ENCODE measurements around the gene YAP1.

Gene YAP1

DNA sequence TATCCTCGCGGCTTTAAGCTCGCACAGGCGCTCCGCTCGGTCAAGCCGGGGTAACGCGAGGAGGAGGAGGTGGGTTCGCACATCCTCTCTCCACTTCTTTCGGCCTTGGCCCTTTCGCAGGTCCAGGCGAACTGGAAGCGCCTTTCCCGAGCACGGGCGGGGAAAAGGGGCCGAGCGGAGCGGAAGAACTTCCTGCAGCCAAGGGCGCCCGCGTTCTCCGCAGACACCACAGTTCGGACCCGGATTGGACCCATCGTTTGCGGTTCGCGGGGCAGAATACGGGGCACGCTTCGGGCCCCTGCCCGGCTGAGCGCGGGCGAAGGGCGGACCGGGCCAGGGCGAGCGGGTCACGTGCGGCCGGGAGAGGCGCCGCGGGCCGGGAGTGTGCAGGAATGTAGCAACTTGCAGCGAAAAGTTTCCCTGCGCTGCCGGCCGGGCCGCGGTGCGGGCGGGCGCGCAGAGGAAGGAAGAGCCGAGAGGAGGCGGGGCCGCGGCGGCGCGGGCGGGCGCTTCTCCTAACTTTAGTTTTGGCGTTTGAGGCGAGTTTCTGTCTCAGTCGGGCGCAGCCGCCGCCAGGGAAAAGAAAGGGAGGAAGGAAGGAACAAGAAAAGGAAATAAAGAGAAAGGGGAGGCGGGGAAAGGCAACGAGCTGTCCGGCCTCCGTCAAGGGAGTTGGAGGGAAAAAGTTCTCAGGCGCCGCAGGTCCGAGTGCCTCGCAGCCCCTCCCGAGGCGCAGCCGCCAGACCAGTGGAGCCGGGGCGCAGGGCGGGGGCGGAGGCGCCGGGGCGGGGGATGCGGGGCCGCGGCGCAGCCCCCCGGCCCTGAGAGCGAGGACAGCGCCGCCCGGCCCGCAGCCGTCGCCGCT is at the start of gene YAP1:
Gene YAP1, plus strand, starts transcription at position 552 of the 865 bp plus-strand sequence. CDS start 402 bp downstream, outside the sequence.
- peak; percentile 57 for DNase-seq (ENCODE audit: low spot score)

DNA sequence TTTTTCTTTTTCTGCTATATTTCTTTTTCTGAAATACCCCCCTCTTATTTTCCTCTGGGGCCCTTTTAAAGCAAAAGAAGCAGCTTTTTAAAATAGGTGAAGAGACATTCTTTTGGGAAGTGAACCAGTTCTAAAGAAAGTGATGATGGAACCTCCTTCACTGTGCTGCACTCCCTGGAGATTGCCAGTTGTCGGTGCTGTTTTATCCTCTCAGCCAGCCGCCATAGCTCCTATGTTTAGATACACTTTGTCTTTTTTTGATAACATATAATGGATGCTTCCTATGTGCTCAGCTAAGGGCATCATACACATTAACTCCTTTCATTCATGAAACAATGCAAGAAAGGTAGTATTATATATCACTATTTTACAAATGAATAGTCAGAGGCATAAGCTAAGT is 49.0 kb upstream of the YAP1 start:
- peak; percentile 15 for DNase-seq (ENCODE audit: low spot score)

DNA sequence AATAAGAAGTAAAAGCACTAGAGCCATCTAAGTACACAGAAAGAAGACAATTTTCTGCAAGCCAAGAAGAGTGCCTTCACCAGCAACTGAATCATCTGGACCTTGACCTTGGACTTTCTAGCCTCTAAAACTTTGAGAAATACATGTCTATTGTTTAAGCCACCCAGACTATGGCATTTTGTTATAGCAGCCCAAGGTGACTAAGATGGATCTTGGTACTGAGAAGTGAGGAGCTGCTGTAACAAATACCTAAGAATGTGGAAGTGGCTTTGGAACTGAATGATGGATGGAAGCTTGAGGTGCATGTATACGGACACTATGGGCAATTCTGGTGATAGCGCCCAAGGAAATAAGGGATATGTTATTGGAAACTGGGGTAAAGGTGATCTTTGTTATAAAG is 48.1 kb upstream of the YAP1 start:
- DNase-seq (ENCODE audit: low spot score): no peak

DNA sequence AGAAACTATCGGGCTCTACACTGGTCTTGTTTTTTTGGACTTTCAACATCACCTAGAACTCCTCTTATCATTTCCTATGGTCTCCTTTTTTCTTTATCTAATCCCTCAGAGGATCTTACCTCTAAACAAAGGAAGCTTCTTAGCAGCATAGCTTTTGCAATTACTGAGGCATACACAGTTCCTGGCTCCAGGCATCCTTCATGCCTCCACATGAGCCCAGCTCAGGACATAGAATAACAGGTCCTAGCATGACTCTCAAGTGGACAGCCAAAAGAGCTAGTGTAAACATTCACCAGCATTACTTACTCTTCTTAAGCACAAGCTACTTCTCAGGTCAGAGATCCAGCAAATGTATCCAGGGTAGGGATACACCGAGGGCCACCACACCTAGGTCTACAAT is 45.9 kb upstream of the YAP1 start:
- DNase-seq (ENCODE audit: low spot score): no peak

DNA sequence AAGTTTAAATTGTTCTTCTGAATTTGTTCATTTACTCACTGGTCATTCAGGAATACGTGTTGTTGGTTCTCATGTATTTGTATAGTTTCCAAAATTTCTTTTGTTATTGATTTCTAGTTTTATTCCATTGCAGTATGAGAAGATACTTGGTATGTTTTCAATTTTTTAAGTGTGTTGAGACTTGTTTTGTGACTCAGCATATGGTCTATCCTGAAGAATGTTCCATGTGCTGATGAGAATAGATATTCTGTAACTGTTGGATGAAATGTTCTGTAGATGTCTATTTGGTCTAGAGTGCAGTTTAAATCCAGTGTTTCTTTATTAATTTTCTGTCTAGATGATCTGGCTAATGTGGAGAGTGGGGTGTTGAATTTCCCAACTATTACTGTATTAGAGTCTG is 39.5 kb upstream of the YAP1 start:
- DNase-seq (ENCODE audit: low spot score): no peak

DNA sequence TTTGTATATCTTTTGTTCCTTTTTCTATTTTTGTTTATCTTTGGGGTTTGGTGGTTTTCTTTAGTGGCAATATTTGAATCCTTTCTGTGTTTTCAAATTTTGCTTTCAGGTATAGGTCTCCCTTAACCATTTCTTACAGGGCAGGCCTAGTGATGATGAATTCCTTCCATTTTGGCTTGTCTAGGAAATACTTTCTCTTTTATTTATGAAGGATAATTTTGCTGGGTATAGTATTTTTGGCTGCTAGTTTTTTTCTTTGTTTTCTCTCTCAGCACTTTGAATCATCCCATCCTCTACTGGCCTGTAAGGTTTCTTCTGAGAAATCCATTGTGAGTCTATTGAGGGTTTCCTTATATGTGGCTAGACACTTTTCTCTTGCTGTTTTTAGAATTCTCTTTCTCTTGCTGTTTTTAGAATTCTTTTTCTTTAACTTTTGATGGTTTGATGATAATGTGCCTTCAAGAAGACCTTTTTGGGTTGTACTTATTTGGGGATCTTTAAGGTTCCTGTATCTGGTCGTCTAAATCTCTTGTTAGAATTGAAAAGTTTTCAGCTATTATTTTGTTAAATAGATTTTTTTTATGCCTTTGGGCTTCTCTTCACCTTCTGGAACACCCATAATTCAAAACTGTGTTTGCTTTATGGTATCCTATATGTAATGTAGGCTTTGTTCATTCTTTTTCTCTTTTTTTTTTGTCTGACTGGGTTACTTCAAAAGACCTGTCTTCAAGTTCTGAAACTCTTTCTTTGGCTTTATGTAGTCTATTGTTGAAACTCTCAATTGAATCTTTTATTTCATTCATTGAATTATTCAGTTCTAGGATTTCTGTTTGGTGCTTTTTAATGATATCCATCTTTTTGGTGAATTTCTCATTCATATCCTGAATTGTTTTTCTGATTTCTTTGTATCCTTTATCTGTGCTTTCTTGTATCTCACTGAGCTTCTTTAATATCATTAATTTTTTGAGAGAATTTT is 38.5 kb upstream of the YAP1 start:
- no peak for DNase-seq (ENCODE audit: low spot score)

DNA sequence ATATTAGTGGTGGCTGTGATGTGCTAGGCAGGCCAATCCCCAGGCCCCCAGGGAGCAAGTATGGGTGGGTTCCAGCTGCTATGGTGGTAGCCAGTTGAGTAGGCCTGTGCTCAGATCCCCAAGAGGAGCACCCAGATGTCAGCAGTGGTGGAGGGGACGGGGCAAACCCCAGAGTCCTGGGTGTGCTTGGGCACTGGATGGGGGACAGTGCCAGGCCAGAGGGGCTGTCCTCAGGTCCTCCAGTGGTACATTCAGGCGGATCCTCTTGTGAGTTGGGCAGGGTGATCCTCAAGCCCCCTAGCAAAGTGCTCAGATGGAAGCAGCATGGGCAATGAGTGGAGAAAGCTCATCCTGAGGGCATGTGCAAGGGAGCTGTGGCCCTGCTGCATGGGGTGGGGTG is 37.0 kb upstream of the YAP1 start:
- no peak for DNase-seq (ENCODE audit: low spot score)

DNA sequence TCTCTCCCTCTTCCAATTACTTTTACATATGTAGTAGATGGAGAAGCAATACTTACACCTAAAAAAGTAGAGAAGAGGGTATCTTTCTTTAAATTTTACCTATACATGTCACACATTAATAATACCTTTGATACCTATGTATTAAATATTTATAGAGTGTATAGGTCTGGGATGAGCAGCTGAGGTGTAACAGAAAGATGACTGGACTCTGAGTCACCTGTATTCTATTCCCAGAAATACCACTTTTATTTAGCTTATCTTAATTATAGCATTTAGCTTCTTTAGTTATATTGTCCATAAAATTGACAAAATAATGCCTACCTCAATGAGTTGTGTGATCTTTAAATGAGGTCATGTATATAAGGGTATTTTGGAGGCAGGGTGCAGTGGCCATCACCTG is 30.6 kb upstream of the YAP1 start:
- DNase-seq (ENCODE audit: low spot score): no peak

DNA sequence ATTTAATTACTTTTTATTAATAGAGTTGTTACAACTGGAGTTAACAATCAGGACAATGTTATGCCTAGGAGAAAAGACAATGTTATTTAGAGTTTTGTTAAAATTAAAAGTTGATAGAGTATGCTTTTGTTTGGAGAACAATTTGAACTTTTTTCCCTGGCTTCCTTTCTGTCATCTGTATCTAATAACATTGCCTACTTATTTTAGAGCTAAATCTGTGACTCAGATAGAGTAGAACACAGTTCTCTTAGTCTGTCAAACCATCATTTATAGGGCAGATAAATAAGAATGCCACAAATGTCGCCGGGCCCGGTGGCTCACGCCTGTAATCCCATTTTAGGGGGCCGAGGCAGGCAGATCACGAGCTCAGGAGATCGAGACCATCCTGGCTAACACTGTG is 28.9 kb upstream of the YAP1 start:
- no peak for DNase-seq (ENCODE audit: low spot score)

DNA sequence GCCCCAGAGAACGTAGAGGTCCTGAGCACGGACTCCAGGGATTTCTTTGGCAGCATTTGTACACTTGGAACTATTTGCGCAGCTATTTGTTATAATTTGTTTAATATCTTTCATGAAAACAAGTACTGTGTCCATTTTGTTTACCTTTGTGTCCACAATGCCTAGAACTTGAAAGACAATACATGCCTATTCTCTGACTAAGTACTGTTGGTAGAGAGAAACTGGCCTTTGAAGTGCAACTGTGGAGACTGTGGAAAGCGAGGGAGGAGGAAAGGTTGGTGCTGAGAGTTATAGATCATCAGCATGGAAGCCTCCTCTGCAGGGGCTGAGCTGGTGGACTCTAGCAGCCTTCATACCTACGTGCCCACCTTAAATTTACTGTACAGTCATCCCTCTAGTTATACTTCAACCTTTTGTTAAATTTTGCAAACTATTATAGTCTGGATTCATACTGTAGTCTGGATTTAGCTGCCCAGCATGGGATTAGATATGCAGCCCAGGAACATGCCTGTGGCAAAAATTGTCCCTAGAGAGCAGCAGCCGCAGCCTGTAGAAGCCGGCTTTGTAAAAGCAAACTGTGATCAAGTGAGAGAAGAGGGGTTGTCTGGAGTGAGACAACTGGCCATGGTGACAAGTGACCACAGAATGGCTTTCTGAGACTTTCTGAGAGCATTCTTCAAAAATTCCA is 24.2 kb upstream of the YAP1 start:
- no peak for DNase-seq (ENCODE audit: low spot score)

DNA sequence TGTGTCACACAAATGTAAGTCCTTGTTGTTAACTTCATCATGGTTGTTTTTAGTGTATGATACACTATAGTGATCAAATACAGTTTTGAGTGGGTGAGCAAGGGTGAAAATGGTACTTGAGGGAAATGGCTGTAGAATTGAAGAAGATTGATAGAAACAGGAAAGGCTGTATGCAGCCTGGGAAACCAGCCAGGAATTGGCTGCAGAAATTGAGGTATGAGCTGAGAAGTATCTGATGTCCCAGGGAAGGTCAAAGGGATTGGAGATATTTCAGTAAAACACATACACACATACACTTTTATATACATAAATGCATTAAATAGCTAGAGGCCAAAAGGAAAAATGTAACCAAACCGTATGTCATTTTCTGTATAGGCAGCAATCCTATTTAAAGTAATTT is 13.1 kb upstream of the YAP1 start:
- DNase-seq (ENCODE audit: low spot score): no peak

DNA sequence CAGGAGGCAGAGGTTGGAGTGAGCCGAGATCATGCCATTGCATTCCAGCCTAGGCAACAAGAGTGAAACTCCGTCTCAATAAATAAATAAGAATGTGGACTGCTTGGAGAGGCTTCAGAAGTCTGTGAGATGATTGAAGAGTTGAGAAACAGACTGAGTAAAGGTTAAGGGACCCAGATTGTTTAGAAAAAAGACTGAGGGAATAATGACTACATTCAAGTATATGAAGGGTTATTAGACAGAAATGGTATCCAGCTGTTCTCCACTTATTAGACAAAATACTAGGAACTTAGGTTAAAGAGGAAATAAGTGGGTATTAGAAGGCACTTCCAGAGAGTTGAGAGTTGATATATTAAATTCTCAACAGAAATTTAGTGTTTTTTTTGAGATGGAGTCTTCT is 10.5 kb upstream of the YAP1 start:
- DNase-seq (ENCODE audit: low spot score): no peak

DNA sequence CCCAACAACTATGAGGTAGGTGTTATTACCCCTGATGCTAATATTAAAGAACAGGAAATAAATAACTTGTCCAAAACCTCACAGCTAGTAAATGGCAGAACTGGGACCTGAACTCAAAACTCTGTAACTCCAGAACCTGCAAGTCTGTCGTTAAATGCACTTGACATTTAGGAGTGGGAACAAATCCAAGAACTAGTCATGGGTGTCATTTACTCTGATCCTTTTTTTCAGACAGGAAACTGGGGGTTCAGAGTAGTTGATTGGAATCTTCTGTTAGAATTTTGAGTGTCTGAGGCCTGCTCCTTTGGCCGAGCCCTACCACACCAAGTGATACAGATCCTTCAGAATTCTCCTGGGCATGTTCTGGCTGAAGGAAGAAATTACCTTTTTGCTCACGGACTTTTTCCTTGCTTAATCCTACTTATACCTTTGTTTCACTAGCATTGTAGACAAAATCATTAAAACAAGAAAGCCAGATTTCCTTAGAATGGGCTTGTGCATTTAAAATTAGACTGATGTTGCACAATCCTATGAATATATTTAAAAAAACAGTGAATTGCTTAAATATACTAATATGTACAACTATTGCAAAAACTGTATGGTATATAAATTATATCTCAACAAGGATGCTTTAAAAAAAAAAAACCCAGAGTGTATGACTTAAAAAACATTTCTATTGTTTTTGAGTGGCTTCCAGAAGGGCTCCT is 1.4 kb upstream of the YAP1 start:
- no peak for DNase-seq (ENCODE audit: low spot score)

DNA sequence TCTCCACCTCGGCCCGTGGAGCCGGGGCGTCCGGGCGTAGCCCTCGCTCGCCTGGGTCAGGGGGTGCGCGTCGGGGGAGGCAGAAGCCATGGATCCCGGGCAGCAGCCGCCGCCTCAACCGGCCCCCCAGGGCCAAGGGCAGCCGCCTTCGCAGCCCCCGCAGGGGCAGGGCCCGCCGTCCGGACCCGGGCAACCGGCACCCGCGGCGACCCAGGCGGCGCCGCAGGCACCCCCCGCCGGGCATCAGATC is 439 bp downstream of the YAP1 start:
- no peak for DNase-seq (ENCODE audit: low spot score)

DNA sequence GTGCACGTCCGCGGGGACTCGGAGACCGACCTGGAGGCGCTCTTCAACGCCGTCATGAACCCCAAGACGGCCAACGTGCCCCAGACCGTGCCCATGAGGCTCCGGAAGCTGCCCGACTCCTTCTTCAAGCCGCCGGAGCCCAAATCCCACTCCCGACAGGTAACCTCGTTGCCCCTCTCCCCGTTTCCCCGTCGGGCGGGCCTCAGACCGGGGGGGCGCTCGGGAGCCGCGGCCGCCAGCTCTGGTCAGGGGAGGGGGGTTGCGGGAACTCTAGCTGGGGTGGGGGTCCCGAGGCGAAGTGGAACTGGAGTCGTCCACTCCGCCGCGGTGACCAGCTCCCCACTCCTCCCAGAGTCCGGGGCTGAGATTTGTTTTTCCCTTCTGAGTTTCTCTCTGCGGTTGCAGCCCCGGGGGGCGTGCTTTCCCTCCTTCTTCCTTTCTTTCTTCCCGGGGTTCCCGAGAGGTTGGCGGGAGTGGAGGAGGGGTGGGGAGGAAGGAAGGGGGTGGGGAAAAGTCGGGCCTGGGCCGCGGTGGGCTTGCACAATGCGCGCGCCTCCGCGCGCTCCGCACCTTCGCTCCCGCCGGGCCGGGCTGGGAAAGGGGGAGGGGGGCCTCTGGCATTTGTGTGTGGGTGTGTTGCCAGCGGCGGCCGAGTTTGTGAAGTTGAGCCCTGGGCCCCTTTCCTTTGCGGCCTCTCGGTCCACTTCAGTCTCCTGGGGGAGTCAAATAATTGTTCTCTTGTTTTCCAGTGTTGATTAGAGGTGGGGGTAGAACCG is 952 bp downstream of the YAP1 start:
- DNase-seq (ENCODE audit: low spot score): peak; percentile 66

DNA sequence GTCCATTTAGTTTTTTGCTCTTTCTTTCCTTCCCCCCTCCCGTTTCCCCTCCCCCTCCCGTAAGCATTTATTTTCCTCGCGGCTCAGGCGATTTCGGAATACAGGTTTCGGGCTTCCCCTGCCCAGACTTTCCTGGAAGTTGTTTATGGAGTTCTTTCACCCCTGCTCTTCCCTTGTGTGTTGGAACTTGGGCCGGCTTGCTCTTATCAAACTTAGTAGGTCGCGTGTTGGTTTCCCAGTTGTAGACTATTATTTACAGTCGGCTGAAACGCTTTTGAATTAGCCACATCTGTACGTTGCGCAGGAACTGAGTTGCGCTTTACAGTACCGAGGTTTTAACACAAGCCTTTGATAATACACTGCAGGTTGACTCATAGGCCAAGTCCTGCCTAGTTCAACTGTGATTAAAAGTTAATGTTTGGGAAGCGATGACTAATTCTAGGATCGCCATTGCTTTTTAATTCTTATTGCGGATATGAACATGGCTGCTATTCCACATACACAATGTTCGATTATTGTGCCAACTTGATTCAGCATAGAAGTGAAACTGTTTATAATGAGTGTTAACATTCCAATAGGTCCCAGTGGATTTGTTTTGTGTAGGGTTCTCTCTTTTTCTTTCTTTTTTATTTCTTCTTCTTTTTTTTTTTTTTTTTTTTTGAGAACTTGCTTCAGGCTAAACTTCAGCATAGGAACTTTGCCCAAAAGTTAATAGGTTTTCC is 1.7 kb downstream of the YAP1 start:
- peak; percentile 85 for DNase-seq (ENCODE audit: low spot score)

DNA sequence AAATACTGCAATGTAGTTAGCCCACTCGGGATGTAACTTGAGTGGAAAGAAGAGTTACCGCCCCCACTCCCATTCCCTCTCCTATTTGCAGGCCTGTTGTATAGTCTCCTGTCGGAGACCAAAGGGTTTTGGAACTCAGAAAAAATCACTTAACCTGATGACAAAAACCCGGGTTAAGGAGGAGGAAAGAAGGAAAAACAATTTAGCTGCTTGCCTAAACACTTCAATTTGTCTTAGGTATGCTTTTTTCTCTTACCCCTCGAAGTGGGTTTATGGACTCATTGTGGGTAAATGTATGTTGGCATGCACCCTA is 2.2 kb downstream of the YAP1 start:
- DNase-seq (ENCODE audit: low spot score): no peak

DNA sequence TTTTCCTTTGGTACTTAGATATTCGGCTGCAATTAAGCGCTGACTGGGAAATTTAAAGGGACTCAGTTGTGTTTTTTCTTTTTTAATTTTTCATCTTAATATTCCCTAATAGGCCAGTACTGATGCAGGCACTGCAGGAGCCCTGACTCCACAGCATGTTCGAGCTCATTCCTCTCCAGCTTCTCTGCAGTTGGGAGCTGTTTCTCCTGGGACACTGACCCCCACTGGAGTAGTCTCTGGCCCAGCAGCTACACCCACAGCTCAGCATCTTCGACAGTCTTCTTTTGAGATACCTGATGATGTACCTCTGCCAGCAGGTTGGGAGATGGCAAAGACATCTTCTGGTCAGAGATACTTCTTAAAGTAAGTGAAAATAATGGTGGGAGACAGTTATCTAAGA is 3.8 kb downstream of the YAP1 start:
- no peak for DNase-seq (ENCODE audit: low spot score)

DNA sequence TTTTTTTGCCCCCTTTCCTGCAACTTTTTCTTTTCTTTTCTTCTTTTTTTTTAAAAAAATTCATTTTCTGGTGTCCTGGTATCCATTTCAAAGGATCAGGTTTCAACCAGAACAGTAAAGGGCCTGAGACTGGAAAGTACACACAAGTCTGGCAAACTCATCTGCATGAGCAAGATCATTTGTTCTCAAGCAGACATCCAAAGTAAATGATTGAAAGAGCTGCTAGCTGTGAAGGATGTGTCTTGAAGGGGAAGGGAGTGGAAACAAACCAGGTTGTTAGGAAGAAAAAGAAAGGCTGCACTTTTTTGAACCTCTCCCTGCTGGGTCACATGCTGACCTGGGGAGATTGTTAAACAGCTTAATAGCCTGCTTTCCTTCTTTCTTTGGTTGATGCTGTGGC is 5.3 kb downstream of the YAP1 start:
- DNase-seq (ENCODE audit: low spot score): no peak

DNA sequence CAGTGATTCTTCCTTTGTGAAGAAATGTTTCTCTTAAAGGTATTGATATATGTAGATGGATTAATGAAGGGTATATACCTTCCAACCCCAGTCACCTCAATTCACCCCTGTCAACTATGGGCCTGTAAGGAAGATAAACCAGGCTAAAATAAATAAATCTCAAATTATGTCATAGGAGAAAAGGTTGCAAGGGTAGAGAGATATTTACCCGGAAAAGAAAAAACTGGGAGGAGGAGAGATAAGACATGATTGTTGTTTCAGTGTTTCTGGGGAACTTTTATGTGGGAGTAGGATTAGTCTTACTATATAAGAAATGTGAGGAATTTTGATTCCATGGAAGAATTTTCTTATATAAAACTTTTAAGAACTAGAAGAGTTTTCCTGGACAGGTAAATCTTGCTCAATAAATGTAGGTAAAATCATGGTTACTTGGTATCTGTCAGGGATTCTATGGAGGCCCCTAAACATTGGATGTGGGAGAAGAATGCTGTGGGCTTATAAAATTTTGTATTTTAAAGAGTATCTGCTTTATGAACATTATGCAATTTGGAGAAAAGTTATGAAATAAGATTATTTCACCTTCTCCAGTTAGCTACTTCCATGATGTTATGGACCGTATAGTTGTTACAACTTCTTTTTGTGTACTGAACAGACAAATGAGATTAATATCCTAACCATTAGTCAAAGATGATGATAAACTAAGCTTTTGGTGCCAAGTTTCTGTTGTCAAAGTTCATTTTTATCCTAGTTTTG is 6.4 kb downstream of the YAP1 start:
- no peak for DNase-seq (ENCODE audit: low spot score)
